Nephron progenitor cell (in vitro differentiated cells): ENCODE measurements around the gene GNG7.
"Not testable (repeated sequence)": the region's sequence is repeated elsewhere in the genome, so short reads cannot be mapped to it uniquely, and the experiment has no call there.

Source experiments
- DNase-seq: peaks from one replicate; pipeline ENCODE4 v3.0.0; 2021
- H3K27ac Mint-ChIP-seq: 2 replicates; pipeline ENCODE4 v1.8.0; 2021; ENCODE audit warnings: mild to moderate bottlenecking, moderate library complexity, mixed read lengths
- H3K27me3 Mint-ChIP-seq: 2 replicates; pipeline ENCODE4 v1.8.0; 2021; ENCODE audit warnings: mild to moderate bottlenecking, low read depth, mixed read lengths; ENCODE audit not compliant: poor library complexity
- H3K36me3 Mint-ChIP-seq: 2 replicates; pipeline ENCODE4 v1.8.0; 2021; ENCODE audit warnings: low read depth, mixed read lengths
- H3K4me1 Mint-ChIP-seq: 2 replicates; pipeline ENCODE4 v1.8.0; 2021; ENCODE audit warnings: mixed read lengths
- H3K4me3 Mint-ChIP-seq: 2 replicates; pipeline ENCODE4 v1.8.0; 2021; ENCODE audit warnings: mild to moderate bottlenecking, moderate library complexity, mixed read lengths
- H3K9me3 Mint-ChIP-seq: 2 replicates; pipeline ENCODE4 v1.8.0; 2021; ENCODE audit warnings: mild to moderate bottlenecking, moderate library complexity, mixed read lengths
- TF ChIP-seq, protein P1 (sequence below): fragments of 200-600 bp; sonication (generic); IDR thresholded peaks from 2 replicates; pipeline ENCODE4 v1.5.0; 2021; ENCODE audit warnings: antibody characterized with exemption

Gene GNG7

DNA sequence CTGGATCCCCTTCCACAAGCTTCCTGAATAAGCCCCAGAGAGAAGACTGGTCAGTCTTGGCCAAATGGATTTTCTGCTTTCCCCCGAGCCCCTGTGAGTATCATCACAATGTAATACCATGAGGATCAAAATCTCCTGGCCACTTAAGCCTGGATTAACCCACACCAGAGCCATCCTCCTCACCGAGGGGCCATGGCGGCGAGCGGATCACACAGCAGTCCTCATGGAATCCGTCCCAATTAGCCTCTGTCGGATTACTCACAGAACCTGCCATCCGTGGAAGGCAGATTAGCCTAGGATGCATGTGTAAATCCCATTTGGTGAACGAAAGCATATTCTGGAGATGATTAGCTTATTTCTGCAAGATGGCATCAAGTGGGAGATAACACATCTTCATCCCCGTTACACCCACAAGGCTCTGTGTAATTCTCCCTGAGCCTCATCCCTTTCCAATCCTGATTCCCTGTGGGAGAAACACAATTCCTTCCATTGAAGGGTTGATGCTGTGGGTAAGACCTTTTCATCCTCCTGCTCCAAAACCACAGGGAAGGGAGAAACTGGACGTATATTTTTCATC is 42.5 kb downstream of the GNG7 start:
- TF ChIP-seq, protein P1, sequence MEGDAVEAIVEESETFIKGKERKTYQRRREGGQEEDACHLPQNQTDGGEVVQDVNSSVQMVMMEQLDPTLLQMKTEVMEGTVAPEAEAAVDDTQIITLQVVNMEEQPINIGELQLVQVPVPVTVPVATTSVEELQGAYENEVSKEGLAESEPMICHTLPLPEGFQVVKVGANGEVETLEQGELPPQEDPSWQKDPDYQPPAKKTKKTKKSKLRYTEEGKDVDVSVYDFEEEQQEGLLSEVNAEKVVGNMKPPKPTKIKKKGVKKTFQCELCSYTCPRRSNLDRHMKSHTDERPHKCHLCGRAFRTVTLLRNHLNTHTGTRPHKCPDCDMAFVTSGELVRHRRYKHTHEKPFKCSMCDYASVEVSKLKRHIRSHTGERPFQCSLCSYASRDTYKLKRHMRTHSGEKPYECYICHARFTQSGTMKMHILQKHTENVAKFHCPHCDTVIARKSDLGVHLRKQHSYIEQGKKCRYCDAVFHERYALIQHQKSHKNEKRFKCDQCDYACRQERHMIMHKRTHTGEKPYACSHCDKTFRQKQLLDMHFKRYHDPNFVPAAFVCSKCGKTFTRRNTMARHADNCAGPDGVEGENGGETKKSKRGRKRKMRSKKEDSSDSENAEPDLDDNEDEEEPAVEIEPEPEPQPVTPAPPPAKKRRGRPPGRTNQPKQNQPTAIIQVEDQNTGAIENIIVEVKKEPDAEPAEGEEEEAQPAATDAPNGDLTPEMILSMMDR: no peak
- Mint-ChIP-seq H3K36me3 (no peaks in the 10 kb centered on the region), H3K4me3 (no peak overlapping the region), H3K4me1 (peaks cover 16% of the 10 kb centered on the region), H3K27me3 (peaks cover 11% of the 10 kb centered on the region), H3K9me3 (peaks cover 22% of the 10 kb centered on the region), H3K27ac (peak overlapping the region; percentile 22)
- no peak for DNase-seq

DNA sequence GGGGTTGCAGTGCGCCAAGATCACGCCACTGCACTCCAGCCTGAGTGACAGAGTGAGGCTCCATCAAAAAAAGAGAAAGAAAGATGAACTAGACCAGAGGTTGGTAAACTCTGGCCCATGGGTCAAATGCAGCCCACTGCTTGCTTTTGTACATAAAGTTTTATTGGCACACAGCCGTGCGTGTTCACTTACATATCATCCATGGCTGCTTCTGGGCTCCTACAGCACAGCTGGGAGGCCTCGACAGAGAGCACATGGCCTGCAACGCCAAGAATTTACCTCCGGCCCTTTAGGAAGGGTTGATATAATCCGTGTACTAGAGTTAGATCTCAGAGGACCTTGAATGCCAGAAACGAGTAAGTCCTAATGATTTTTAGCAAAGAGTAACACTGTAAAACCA is 46.0 kb downstream of the GNG7 start:
- Mint-ChIP-seq H3K36me3 (no peaks in the 10 kb centered on the region), H3K9me3 (peaks cover 7% of the 10 kb centered on the region), H3K4me3 (no peak overlapping the region), H3K4me1 (peaks cover 27% of the 10 kb centered on the region), H3K27ac (no peak overlapping the region), H3K27me3 (peaks cover 22% of the 10 kb centered on the region)
- no peak for DNase-seq
- TF ChIP-seq, protein P1: no peak

DNA sequence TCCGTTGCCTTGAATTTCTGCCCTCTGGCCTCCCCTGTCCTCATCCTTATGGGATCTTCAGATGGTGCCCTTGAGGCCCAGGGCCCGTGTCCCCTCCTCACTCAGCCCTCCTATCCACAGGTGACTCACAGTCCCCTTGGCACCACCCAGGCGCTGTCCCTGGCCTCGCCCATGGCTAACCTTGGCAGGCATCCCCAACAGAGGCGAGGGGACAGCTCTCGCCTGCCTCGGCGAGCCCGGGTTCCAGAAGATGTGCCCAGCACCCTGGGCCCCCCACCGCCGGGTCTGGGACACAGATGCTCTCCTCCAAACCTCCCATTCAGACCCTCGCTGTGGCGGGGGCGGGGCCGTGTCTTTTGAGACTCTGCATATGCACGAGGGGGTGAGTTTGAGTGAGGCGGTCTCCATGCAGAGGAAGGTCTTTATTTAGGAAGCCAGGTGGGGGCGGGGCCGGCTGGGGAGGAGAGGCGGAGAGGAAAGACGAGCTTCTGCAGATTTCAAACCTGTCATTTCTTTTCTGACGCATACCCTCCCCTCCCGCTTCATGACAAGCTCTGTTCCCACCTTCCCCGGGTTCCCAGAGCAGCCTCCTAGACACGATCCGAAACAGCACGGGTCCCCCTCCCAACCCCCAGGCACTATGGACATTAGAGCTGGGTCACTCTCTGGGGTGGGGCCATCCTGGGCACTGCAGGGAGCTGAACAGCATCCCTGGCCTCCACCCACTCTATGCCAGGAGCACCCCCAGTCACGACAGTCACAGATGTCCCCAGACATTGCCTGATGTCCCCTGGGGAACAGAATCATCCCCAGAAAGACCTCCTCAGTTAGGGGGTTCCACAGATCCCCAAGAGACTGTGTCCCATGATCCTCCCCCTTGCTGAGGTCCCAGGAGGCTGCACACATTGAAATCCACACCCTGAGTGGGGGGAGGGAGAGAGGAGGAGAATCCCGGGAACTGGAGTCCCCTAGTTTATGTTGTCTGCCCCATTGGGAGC is 48.5 kb downstream of the GNG7 start:
- Mint-ChIP-seq H3K9me3 (peaks cover 5% of the 10 kb centered on the region), H3K4me3 (no peak overlapping the region), H3K4me1 (peaks cover 27% of the 10 kb centered on the region), H3K27me3 (peaks cover 30% of the 10 kb centered on the region), H3K27ac (no peak overlapping the region), H3K36me3 (no peaks in the 10 kb centered on the region)
- TF ChIP-seq, protein P1: no peak
- peak; percentile 35 for DNase-seq

DNA sequence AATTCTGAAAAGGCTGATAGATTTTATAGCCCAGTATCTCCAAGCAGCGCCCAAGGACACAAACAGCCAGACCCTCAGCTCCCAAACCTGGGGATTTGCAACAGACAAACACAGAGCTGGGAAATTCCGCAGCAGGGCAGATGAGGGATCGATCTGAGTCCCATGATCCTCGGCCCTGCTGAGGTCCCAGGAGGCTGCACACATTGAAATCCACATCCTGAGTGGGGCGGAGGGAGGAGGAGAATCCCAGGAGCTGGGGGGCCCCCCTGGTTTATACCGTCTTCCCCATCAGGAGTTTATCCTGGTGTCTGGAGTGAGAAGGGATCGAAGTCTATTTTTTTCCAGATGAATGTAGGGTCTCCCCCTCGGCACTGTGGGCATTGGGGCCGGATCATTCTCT is 49.3 kb downstream of the GNG7 start:
- H3K4me3 Mint-ChIP-seq: peak overlapping the region; percentile 34
- TF ChIP-seq, protein P1: no peak

DNA sequence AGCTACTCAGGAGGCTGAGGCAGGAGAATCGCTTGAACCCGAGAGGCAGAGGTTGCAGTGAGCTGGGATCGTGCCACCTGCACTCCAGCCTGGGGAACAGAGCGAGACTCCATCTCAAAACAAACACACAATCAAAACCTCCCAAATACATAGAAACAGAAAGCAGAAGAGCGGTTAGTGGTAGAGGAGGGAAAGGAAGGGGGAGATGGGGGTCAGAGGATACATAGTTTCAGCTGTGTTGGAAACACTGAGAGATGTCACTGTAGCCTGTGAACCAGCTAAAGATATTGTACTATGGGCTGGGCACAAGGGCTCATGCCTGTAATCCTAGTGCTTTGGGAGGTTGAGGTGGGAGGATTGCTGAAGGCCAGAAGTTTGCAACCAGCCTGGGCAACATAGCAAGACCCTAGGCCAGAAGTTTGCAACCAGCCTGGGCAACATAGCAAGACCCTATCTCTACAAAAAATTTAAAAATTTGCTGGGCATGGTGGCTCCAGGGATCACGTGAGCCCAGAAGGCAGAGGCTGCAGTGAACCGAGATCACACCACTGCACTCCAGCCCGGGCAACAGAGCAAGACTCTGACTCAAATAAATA is 49.9 kb downstream of the GNG7 start:
- H3K27ac Mint-ChIP-seq: no peak overlapping the region
- H3K9me3 Mint-ChIP-seq: no peaks in the 10 kb centered on the region
- DNase-seq: no peak
- TF ChIP-seq, protein P1: no peak
- H3K4me3 Mint-ChIP-seq: no peak overlapping the region
- H3K4me1 Mint-ChIP-seq: peaks cover 15% of the 10 kb centered on the region
- H3K27me3 Mint-ChIP-seq: peaks cover 28% of the 10 kb centered on the region
- H3K36me3 Mint-ChIP-seq: no peaks in the 10 kb centered on the region

More for the DNA sequence above, 49.3 kb downstream of the GNG7 start:
- DNase-seq: no peak
- H3K36me3 Mint-ChIP-seq: no peaks in the 10 kb centered on the region
- no peaks in the 10 kb centered on the region for H3K9me3 Mint-ChIP-seq
- peaks cover 28% of the 10 kb centered on the region for H3K27me3 Mint-ChIP-seq
- H3K4me1 Mint-ChIP-seq: peaks cover 21% of the 10 kb centered on the region
- no peak overlapping the region for H3K27ac Mint-ChIP-seq

DNA sequence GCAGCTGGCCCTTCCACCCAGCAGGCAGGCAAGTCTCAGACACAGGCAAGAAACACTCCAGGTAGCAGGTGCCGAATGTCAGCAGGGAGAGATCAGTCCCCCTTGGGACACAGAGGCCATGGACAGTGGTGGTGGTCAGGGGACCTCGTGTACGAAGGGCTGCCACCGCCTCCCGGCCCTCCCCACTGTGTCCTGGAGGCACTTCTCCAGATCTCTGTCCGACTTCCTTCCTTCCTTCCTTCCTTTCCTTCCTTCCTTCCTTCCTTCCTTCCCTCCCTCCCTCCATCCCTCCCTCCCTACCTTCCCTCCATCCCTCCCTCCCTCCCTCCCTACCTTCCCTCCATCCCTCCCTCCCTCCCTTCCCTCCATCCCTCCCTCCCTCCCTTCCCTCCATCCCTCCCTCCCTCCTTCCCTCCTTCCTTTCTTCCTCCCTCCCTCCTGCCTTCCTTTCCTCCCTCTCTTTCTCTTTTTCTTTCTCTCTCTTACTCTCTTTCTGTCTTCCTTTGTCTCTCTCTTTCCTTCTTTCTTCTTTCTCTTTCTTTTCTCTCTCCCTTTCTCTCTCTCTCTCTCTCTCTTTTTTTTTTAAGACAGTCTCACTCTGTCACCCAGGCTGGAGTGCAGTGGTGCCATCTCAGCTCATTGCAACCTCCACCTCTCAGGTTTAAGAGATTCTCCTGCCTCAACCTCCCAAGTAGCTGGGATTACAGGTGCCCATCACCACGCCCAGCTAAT is 51.3 kb downstream of the GNG7 start:
- peaks cover 31% of the 10 kb centered on the region for H3K27me3 Mint-ChIP-seq

More for the DNA sequence above, 51.3 kb downstream of the GNG7 start:
- H3K9me3 Mint-ChIP-seq, H3K36me3 Mint-ChIP-seq, H3K4me3 Mint-ChIP-seq, H3K27ac Mint-ChIP-seq, DNase-seq: not testable (repeated sequence)
- peaks cover 15% of the 10 kb centered on the region for H3K4me1 Mint-ChIP-seq
